Suprapubic skin (tissue), 4 donors: Measurements from ENCODE around the gene ISG20L2. TPM values are rescaled to one million over a fixed set of nuclear protein-coding genes. Genes with fewer than 3 reads are reported as not detected.

Experiments used
- DNase-seq, 2 donors: peaks; one replicate each; pipeline ENCODE4 v3.0.0-alpha.2; 2019; ENCODE audit warnings: low spot score in 2 of 2
- H3K27ac ChIP-seq: fragments of 200-600 bp; sonication (generic); one replicate; pipeline ENCODE4 v1.5.1; 2019
- H3K27me3 ChIP-seq: fragments of 200-600 bp; sonication (generic); one replicate; pipeline ENCODE4 v1.5.1; 2019
- H3K36me3 ChIP-seq: fragments of 200-600 bp; sonication (generic); one replicate; pipeline ENCODE4 v1.5.1; 2019
- H3K4me1 ChIP-seq: fragments of 200-600 bp; sonication (generic); one replicate; pipeline ENCODE4 v1.5.1; 2019
- H3K4me3 ChIP-seq: fragments of 200-600 bp; sonication (generic); one replicate; pipeline ENCODE4 v1.5.1; 2019; ENCODE audit warnings: mild to moderate bottlenecking
- H3K9me3 ChIP-seq: fragments of 200-600 bp; sonication (generic); one replicate; pipeline ENCODE4 v1.5.1; 2019
- EP300 ChIP-seq: sonication (generic); formaldehyde crosslinking; IDR thresholded peaks from one replicate; pipeline ENCODE4 v1.6.1; 2017; ENCODE audit warnings: antibody characterized with exemption
- POLR2A ChIP-seq, 2 donors: fragments of 450-650 bp; IDR thresholded peaks; one replicate each; pipeline ENCODE4 v1.6.1; 2017; ENCODE audit warnings: antibody characterized with exemption in 2 of 2, mild to moderate bottlenecking in 2 of 2, moderate library complexity in 2 of 2
- POLR2AphosphoS5 ChIP-seq, 3 donors: sonication (generic); formaldehyde crosslinking; IDR thresholded peaks; one replicate each; pipeline ENCODE4 v1.6.1; 2017; ENCODE audit warnings: antibody characterized with exemption in 3 of 3
- WGBS: methylation state at CpG from one replicate; pipeline ENCODE4 v1.1.5; 2018; 5-methylcytosine and 5-hydroxymethylcytosine counted together
- total RNA-seq, 4 donors: library from RNA; depleted of rRNA; stranded (reverse); fragments of >200 nt; gene quantifications; one replicate each; pipeline ENCODE4 v1.1.0, GENCODE V29; 2016
- TF ChIP-seq, protein P1 (sequence below), 2 donors: fragments of 200-600 bp in 1 of 2; fragments of 450-650 bp in 1 of 2; sonication (generic) in 1 of 2; IDR thresholded peaks; one replicate each; pipeline ENCODE4 v1.5.1; 2016 to 2019; ENCODE audit warnings: antibody characterized with exemption in 2 of 2, mild to moderate bottlenecking in 1 of 2, moderate library complexity in 1 of 2

ISG20L2 gene
- total RNA-seq, 4 donors from 2014 or later, result 33.8 to 59.6 (median 38.9) TPM

GRCh38 chr1:156697481-156697880 lies 31.1 kb downstream of the ISG20L2 start:
- WGBS, result 86% methylated on average over 8 of the region's 8 CpGs
- DNase-seq, result no peak
- Histone ChIP-seq H3K27me3 (no peaks in the 10 kb centered on the region), H3K4me1 (peaks cover 24% of the 10 kb centered on the region), H3K9me3 (no peaks in the 10 kb centered on the region), H3K36me3 (peaks cover 11% of the 10 kb centered on the region), H3K27ac (no peak overlapping the region), H3K4me3 (no peak overlapping the region)
- TF ChIP-seq, protein P1, sequence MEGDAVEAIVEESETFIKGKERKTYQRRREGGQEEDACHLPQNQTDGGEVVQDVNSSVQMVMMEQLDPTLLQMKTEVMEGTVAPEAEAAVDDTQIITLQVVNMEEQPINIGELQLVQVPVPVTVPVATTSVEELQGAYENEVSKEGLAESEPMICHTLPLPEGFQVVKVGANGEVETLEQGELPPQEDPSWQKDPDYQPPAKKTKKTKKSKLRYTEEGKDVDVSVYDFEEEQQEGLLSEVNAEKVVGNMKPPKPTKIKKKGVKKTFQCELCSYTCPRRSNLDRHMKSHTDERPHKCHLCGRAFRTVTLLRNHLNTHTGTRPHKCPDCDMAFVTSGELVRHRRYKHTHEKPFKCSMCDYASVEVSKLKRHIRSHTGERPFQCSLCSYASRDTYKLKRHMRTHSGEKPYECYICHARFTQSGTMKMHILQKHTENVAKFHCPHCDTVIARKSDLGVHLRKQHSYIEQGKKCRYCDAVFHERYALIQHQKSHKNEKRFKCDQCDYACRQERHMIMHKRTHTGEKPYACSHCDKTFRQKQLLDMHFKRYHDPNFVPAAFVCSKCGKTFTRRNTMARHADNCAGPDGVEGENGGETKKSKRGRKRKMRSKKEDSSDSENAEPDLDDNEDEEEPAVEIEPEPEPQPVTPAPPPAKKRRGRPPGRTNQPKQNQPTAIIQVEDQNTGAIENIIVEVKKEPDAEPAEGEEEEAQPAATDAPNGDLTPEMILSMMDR (IDR thresholded peaks at IDR 0.05), result no peak
- no peak for TF ChIP-seq POLR2A (IDR thresholded peaks at IDR 0.05)
- no peak for TF ChIP-seq POLR2AphosphoS5 (IDR thresholded peaks at IDR 0.05)
- TF ChIP-seq EP300, result no peak

DNA sequence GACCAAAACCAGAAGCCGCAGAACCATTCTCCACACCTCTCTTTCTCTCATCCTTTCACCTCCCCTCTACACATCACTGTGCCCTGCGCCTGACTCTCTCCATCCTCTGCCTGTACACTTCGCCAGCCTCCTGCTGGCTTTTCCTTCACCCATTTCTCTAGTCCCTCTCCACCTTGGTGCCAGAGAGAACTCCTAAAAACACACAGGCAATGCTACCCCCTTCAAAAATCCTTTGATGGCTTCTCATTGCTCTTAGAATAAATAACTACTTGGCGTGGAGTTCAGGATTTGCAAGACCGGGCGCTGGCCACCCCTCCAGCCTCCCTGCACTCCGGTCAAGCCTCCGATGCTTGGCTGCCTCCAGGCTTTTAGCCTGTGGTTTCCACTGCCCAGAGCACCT lies 31.8 kb downstream of the ISG20L2 start:
- Histone ChIP-seq H3K9me3 (no peaks in the 10 kb centered on the region), H3K4me3 (no peak overlapping the region), H3K27ac (no peak overlapping the region), H3K36me3 (peaks cover 11% of the 10 kb centered on the region), H3K4me1 (peaks cover 31% of the 10 kb centered on the region), H3K27me3 (no peaks in the 10 kb centered on the region)
- DNase-seq, result no peak
- TF ChIP-seq POLR2A (IDR thresholded peaks at IDR 0.05) (no peak), POLR2AphosphoS5 (IDR thresholded peaks at IDR 0.05) (no peak), EP300 (no peak)
- TF ChIP-seq, protein P1 (IDR thresholded peaks at IDR 0.05), result no peak
- 81% methylated on average over 8 of the region's 8 CpGs for WGBS

DNA sequence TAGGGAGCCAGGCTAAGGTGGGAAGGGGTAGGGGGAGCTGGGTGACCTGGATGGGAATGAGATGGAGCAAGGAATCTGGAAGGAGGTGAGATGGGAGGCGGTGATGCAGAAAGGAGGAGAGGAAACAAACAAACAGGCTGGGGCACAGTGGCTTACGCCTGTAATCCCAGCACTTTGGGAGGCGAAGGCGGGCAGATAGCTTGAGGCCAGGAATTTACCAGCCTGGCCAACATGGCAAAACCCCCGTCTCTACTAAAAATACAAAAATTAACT lies 33.9 kb downstream of the ISG20L2 start:
- Histone ChIP-seq H3K4me1 (peaks cover 43% of the 10 kb centered on the region), H3K27ac (no peak overlapping the region), H3K9me3 (no peaks in the 10 kb centered on the region), H3K27me3 (no peaks in the 10 kb centered on the region), H3K36me3 (peaks cover 6% of the 10 kb centered on the region), H3K4me3 (no peak overlapping the region)
- TF ChIP-seq POLR2A (IDR thresholded peaks at IDR 0.05), result no peak
- TF ChIP-seq POLR2AphosphoS5 (IDR thresholded peaks at IDR 0.05), result no peak
- no peak for TF ChIP-seq EP300
- TF ChIP-seq, protein P1 (IDR thresholded peaks at IDR 0.05), result no peak
- no peak for DNase-seq
- WGBS, result 60% methylated on average over 5 of the region's 5 CpGs

DNA sequence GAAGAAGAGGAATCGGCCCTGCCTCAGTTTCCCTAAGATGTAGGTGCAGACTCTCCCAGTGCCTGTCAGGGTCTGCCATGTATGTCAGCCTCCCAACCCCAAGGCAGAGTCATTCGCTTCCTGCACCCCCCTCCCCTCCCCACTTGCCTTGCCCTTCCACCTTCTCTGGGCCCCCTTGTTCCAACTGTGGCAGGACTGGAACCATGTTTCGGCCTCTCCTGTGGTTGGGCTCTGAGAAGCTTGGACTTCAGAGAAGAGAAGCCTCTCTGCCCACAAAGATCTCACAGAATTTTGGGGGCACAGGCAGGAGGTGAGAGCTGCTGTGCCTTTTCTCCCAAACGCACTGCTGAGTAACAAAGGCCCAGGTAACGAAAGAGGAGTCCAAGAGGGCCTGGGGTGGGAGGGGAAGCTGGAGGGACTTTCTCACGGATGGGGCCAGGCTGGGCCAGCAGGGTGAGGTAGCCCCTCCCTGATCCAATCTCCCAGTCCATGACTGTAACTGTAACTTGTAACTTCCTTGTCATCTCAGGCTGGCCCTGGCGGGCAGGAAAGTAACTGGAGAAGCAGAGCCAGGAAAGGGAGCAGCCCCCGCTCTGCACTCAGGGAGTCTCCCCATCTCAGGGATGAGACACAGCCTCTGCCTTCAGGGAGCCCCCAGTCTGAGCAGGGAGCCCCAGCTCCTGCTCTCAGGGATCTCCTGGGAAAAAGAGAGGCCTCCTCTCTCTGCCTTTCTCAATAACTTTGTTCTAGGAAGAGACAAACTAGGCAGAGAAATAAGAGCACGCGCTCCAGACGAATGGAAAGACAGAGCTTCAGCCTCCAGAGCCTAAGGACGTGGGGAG lies 34.5 kb downstream of the ISG20L2 start:
- WGBS, result 53% methylated on average over 12 of the region's 12 CpGs
- H3K4me3 ChIP-seq, result no peak overlapping the region
- TF ChIP-seq POLR2AphosphoS5 (IDR thresholded peaks at IDR 0.05) (no peak), POLR2A (IDR thresholded peaks at IDR 0.05) (no peak), EP300 (no peak)
- TF ChIP-seq, protein P1 (IDR thresholded peaks at IDR 0.05), result no peak
- H3K27ac ChIP-seq, result no peak overlapping the region
- DNase-seq, result no peak
- no peaks in the 10 kb centered on the region for H3K27me3 ChIP-seq
- no peaks in the 10 kb centered on the region for H3K9me3 ChIP-seq
- H3K4me1 ChIP-seq, result peaks cover 48% of the 10 kb centered on the region
- H3K36me3 ChIP-seq, result peaks cover 2% of the 10 kb centered on the region

DNA sequence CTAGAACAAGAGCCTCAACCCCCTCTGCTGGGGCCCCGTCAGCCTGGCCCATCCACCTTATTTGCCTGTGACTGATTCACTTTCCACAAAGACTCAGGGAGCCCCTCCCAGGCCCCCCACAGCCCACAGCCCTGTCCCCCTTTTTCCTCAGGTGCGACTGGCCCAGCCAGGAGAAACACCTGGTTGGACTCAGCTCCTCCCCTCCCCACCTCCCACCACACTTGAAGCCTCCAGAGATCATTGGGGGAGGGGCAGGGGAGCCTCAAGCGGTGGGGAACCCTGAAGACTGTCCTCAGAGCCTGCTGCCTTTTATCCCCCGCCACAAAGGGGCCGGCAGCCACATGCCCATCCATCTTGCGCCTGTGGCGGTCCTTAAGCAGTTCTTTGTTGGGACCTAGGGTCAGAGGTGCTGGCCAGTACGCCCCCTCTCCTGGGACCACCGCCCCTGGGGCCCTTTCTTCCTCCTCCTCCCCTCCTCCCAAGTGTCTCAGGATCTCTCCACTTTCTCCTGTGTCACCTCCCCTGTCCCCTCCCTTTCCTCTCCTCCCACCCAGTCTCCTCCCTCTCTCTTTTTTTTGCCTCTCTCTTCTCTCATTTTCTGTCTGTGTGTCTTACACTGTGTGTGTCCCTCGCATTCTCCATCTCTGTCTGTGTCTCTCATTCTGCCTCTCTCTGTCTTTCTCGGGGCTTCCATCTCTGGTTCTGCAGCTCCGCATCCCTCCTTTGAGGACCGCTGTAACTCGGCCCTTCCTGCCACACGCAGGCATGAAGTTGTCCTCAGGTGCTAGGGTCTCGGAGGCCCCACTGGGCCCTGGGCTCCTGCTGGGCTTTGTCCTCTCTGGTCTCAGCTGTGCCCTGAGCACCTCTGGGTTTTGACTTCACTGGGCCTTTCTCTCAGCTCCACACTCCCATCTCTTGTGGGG lies 35.4 kb downstream of the ISG20L2 start:
- peak overlapping the region; percentile 67 for H3K27ac ChIP-seq
- H3K27me3 ChIP-seq, result no peaks in the 10 kb centered on the region
- H3K36me3 ChIP-seq, result no peaks in the 10 kb centered on the region
- TF ChIP-seq POLR2A (IDR thresholded peaks at IDR 0.05) (no peak), POLR2AphosphoS5 (IDR thresholded peaks at IDR 0.05) (no peak), EP300 (no peak)
- TF ChIP-seq, protein P1 (IDR thresholded peaks at IDR 0.05), result no peak
- DNase-seq, result no peak
- peaks cover 50% of the 10 kb centered on the region for H3K4me1 ChIP-seq
- no peak overlapping the region for H3K4me3 ChIP-seq
- WGBS, result 48% methylated on average over 14 of the region's 16 CpGs
- no peaks in the 10 kb centered on the region for H3K9me3 ChIP-seq
